ENCODE data around the gene EXPH5. TPM values are rescaled to one million over a fixed set of nuclear protein-coding genes. Genes with fewer than 3 reads are reported as not detected.
A peak's percentile ranks its signal among the peaks of the same experiment; 100 is the strongest.

EXPH5 gene
- total and polyA plus RNA-seq, 2 of the 8 experiments (the other 6 are each of a cell fraction or from before 2014, with no cell fraction given): 1.1 to 11.5 TPM

GRCh38 chr11:108616549-108616948 lies 23.0 kb upstream of the EXPH5 start:
- H2AFZ ChIP-seq (ENCODE audit: low read length): 0 out of 2 replicates have a peak overlapping the region, but pooled peaks have one; percentile 31
- H4K91ac ChIP-seq (replicated peaks; ENCODE audit: insufficient read length, low read length): no peak overlapping the region
- no peak overlapping the region for H2BK20ac ChIP-seq (ENCODE audit: low read length)
- no peak overlapping the region for H3K4me2 ChIP-seq (ENCODE audit: insufficient read depth in 1 of 2, low read depth in 2 of 2, low read length in 2 of 2)
- no peaks in the 10 kb centered on the region for H4K20me1 ChIP-seq (replicated peaks in 1 of 2; ENCODE audit: control insufficient read depth in 1 of 2, insufficient read depth in 2 of 2, low read length in 2 of 2)
- no peaks in the 10 kb centered on the region for H3K23me2 ChIP-seq (ENCODE audit: low read depth, low read length)
- H2BK5ac ChIP-seq (ENCODE audit: low read depth, low read length): no peak overlapping the region
- H3K27me3 ChIP-seq (replicated peaks in 1 of 4; ENCODE audit: control insufficient read depth in 3 of 4, extremely low read depth in 1 of 4, insufficient read depth in 3 of 4, low read length in 3 of 4): no peaks in the 10 kb centered on the region
- WGBS, 2 experiments (ENCODE audit: extremely low coverage in 1 of 2, insufficient coverage in 1 of 2, insufficient read length in 1 of 2, insufficient replicate concordance in 2 of 2, low coverage in 1 of 2, low lambda C conversion rate in 2 of 2, missing lambda C conversion rate in 1 of 2): 87% methylated on average over 3 of the region's 3 CpGs; no CpG with 5 or more reads in 1 of the 2 experiments
- H3K79me1 ChIP-seq (ENCODE audit: low read depth, low read length): no peaks in the 10 kb centered on the region
- no peak overlapping the region for H3K14ac ChIP-seq (ENCODE audit: insufficient read length)
- H3K4me1 ChIP-seq (replicated peaks in 1 of 4; ENCODE audit: control insufficient read depth in 3 of 4, insufficient read depth in 4 of 4, low read length in 3 of 4): no peaks in the 10 kb centered on the region
- H3K9me3 ChIP-seq (ENCODE audit: insufficient read depth in 2 of 2, low read depth in 1 of 2, low read length in 1 of 2): no peaks in the 10 kb centered on the region
- no peak overlapping the region for H3K23ac ChIP-seq (ENCODE audit: insufficient read length)
- ChIA-PET POLR2A (ENCODE audit: partially characterized antibody) (no interaction called here), CTCF (ENCODE audit: partially characterized antibody) (no interaction called here)
- H3K36me3 ChIP-seq (ENCODE audit: control insufficient read depth in 2 of 4, insufficient read depth in 4 of 4, low read length in 3 of 4): no peaks in the 10 kb centered on the region
- no peak overlapping the region for H3K18ac ChIP-seq (ENCODE audit: extremely low read depth, low read length)
- FAIRE-seq (no peak), DNase-seq (ENCODE audit: low read depth in 1 of 2, low spot score in 2 of 2) (no peak)
- no peak overlapping the region for H3K27ac ChIP-seq (ENCODE audit: low read depth, low read length)
- no peak overlapping the region for H2BK12ac ChIP-seq (ENCODE audit: low read depth, low read length)
- H4K8ac ChIP-seq (ENCODE audit: extremely low read depth, insufficient read depth, low read length): no peak overlapping the region
- H3K56ac ChIP-seq (replicated peaks; ENCODE audit: insufficient read length, low read depth, low read length): no peak overlapping the region
- H2AK5ac ChIP-seq (ENCODE audit: low read depth, low read length): no peak overlapping the region
- H2BK15ac ChIP-seq (ENCODE audit: low read length): no peak overlapping the region
- no peaks in the 10 kb centered on the region for H3K79me2 ChIP-seq (ENCODE audit: control insufficient read depth in 1 of 2, insufficient read depth in 2 of 2, low read length in 2 of 2)
- no peak overlapping the region for H3K4ac ChIP-seq (replicated peaks; ENCODE audit: insufficient read length, low read depth, low read length)
- H4K5ac ChIP-seq (ENCODE audit: insufficient read length, low read depth, low read length): no peak overlapping the region
- H3K4me3 ChIP-seq (ENCODE audit: extremely low read depth in 1 of 4, insufficient read depth in 2 of 4, low read depth in 3 of 4, low read length in 4 of 4): no peak overlapping the region
- H3K9ac ChIP-seq (replicated peaks in 1 of 4; ENCODE audit: extremely low read depth in 1 of 4, low read depth in 3 of 4, low read length in 3 of 4): no peak overlapping the region
- no peak overlapping the region for H2BK120ac ChIP-seq (replicated peaks; ENCODE audit: low read depth, low read length)
- TF ChIP-seq BCL11A (IDR thresholded peaks at IDR 0.05; ENCODE audit: low read depth in 2 of 2, low read length in 2 of 2) (no peak), MAX (IDR thresholded peaks at IDR 0.05) (no peak), JUND (IDR thresholded peaks at IDR 0.05; ENCODE audit: low read length) (no peak), CEBPB (IDR thresholded peaks at IDR 0.05; ENCODE audit: low read depth, low read length) (no peak), USF2 (IDR thresholded peaks at IDR 0.05; ENCODE audit: low read length) (no peak), SIN3A (conservative IDR thresholded peaks at IDR 0.05 in 1 of 2, IDR thresholded peaks at IDR 0.05 in 1 of 2; ENCODE audit: low read depth in 1 of 2, low read length in 2 of 2) (no peak), SUZ12 (IDR thresholded peaks at IDR 0.05; ENCODE audit: low read length) (no peak), NRF1 (IDR thresholded peaks at IDR 0.05; ENCODE audit: low read depth, low read length) (no peak), CHD1 (IDR thresholded peaks at IDR 0.05; ENCODE audit: low read depth, low read length) (no peak), KDM4A (IDR thresholded peaks at IDR 0.05; ENCODE audit: low read depth, low read length, severe bottlenecking) (no peak), FOSL1 (IDR thresholded peaks at IDR 0.05; ENCODE audit: insufficient read depth, low read depth, low read length) (no peak), SP2 (IDR thresholded peaks at IDR 0.05; ENCODE audit: low read length) (no peak), RXRA (IDR thresholded peaks at IDR 0.05; ENCODE audit: insufficient read depth, low read depth, low read length) (no peak), SP1 (IDR thresholded peaks at IDR 0.05; ENCODE audit: low read depth, low read length) (no peak)
